NCI-H1105 (cell line): ENCODE measurements around the gene PATZ1.

Experiments
- DNase-seq: peaks from one replicate; lab custom pipeline; 2025; lab: John Stamatoyannopoulos, UW

The PATZ1 gene

GRCh38 chr22:31305194-31305593, 41.0 kb downstream of the PATZ1 start:
- DNase-seq = no peak

GRCh38 chr22:31302537-31302936, 43.6 kb downstream of the PATZ1 start:
- no peak for DNase-seq

- peak; percentile 56 for DNase-seq
Measured at GRCh38 chr22:31302006-31302405, 44.1 kb downstream of the PATZ1 start.

- no peak for DNase-seq
Measured at GRCh38 chr22:31300896-31301295, 45.2 kb downstream of the PATZ1 start.

- no peak for DNase-seq
Measured at GRCh38 chr22:31295831-31296657, 50.1 kb downstream of the PATZ1 start.

GRCh38 chr22:31295360-31295759, 50.8 kb downstream of the PATZ1 start:
- DNase-seq = no peak

GRCh38 chr22:31292236-31292989, 53.7 kb downstream of the PATZ1 start, which contains the start of gene PIK3IP1:
Gene PIK3IP1 (minus strand): TSS chr22:31292488. CDS start chr22:31292344, 144 bp downstream.
- DNase-seq = peak; percentile 76

GRCh38 chr22:31291481-31292235, 54.5 kb downstream of the PATZ1 start:
- DNase-seq = no peak

- DNase-seq = peak; percentile 79
Measured at GRCh38 chr22:31290494-31291471, 55.4 kb downstream of the PATZ1 start.

GRCh38 chr22:31289344-31289743, 56.8 kb downstream of the PATZ1 start:
- peak; percentile 51 for DNase-seq

GRCh38 chr22:31288496-31289240, 57.5 kb downstream of the PATZ1 start:
- no peak for DNase-seq

- DNase-seq = no peak
Measured at GRCh38 chr22:31287818-31288495, 58.2 kb downstream of the PATZ1 start.

- DNase-seq = no peak
Measured at GRCh38 chr22:31286360-31287255, 59.5 kb downstream of the PATZ1 start.

- no peak for DNase-seq
Measured at GRCh38 chr22:31284281-31285155, 61.6 kb downstream of the PATZ1 start.

- no peak for DNase-seq
Measured at GRCh38 chr22:31282748-31283468, 63.2 kb downstream of the PATZ1 start.

- DNase-seq = no peak
Measured at GRCh38 chr22:31281733-31282132, 64.4 kb downstream of the PATZ1 start.
